ENCODE measurements around the gene ABHD17B. TPM values are rescaled to one million over a fixed set of nuclear protein-coding genes. Genes with fewer than 3 reads are reported as not detected.

Gene ABHD17B
- total RNA-seq, 4 donors from 2014 or later = 18.3 to 23.5 (median 19.5) TPM

DNA sequence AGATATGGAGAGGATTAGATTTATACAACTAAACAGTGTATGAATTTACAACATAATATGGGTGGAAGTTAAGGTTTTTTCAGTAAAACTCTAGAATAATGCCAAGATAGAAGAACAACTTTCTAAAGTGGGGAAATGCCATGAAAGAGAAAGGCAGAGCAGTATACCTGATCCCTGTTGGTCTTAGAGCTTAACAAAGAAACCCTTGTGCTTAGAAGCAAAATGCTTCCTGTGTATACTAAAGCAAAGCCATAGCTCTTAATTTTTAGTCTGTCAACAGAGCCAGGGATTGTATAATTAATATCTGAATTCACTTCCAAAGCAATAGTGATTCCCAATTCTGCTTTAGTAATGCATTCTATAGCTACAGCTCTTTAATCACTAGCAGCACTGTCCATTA lies 14.8 kb upstream of the ABHD17B start:
- TF ChIP-seq, protein P1, sequence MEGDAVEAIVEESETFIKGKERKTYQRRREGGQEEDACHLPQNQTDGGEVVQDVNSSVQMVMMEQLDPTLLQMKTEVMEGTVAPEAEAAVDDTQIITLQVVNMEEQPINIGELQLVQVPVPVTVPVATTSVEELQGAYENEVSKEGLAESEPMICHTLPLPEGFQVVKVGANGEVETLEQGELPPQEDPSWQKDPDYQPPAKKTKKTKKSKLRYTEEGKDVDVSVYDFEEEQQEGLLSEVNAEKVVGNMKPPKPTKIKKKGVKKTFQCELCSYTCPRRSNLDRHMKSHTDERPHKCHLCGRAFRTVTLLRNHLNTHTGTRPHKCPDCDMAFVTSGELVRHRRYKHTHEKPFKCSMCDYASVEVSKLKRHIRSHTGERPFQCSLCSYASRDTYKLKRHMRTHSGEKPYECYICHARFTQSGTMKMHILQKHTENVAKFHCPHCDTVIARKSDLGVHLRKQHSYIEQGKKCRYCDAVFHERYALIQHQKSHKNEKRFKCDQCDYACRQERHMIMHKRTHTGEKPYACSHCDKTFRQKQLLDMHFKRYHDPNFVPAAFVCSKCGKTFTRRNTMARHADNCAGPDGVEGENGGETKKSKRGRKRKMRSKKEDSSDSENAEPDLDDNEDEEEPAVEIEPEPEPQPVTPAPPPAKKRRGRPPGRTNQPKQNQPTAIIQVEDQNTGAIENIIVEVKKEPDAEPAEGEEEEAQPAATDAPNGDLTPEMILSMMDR (IDR thresholded peaks at IDR 0.05) = no peak
- no peak for DNase-seq (ENCODE audit: low spot score)

DNA sequence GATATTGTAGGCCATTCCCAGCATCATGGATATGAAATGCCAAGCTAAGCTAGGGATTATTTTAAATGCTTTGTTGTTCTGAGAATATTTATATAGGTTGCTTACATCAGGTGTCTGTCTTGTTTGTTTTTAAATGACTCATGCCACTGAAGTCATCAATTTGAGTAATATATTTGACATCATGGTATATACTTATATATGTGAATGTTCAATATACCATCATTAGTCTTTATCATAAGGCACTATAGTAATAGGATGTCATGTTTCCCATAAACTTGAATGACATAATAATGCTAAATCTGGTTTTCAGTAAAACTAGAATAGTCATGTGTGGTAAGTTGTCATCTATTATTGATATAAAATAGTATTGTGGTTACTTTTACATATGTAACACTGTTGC lies 13.6 kb upstream of the ABHD17B start:
- DNase-seq (ENCODE audit: low spot score) (no peak), ATAC-seq (ENCODE audit: low FRiP score) (no peak)
- TF ChIP-seq, protein P1 (IDR thresholded peaks at IDR 0.05) = no peak

More for the DNA sequence above, 14.8 kb upstream of the ABHD17B start:
- ATAC-seq (ENCODE audit: low FRiP score) = no peak

DNA sequence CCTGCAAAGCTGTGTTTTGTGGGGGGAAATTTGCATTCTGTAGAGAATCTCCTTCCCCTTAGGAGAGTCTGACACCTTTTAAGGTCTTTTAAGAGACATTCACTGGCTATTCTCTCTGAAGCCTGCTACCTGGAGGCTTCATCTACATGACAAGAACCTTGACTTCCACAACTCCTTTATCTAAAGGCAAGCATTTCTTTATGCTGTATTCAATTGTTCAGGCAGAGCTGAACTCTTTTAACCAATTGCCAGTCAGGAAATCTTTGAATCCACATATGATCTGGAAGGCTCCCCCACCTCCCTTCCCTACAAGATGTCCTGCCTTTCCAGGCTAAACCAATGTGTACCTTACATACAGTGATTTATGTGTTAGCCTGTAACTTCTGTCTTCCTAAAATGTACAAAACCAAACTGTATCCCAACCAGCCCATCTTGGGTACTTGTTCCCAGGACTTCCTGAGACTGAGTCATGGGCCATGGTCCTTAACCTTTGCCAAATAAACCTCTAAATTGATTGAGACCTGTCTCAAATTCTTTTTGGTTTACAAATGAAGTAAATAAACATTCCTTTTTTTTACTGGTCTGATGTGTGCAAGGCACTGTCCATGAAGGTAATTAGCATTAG lies 10.3 kb upstream of the ABHD17B start:
- no peak for ATAC-seq (ENCODE audit: low FRiP score)
- TF ChIP-seq, protein P1 (IDR thresholded peaks at IDR 0.05) = no peak
- DNase-seq (ENCODE audit: low spot score) = no peak

DNA sequence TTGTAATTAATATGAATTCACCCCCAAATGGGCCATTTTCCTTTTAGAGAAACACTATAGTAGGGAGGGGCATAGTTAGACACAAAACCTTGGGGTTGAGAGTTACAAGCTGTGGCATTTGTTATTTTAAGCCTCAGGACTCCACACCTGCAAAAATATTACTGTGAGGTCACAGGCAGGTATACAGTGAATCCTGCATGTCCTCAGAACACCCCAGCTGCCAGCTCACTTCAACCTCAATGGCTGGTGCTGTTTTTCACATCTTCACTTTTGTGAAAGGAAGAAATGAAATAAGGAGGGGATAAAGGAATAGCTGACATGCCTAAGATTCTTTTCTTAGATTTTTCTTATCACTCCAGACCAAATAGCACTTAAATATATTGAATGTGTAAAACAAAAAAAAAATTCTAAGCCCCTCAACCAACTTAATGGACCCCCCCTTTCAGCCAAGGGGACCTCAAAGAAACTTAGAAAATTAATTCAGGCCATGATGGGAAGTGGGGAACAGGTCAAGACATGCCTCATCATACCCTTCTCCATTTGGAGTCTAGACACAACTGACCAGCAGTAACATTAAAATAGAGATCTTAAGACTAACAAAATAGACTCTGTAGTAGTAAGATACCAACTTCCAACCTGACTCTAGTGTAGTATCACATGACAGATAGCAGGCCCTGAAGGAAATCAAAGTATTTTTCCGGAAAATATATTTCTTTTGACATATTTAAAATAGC lies 9.6 kb upstream of the ABHD17B start:
- ATAC-seq (ENCODE audit: low FRiP score) = no peak
- TF ChIP-seq, protein P1 (IDR thresholded peaks at IDR 0.05) = no peak
- no peak for DNase-seq (ENCODE audit: low spot score)

DNA sequence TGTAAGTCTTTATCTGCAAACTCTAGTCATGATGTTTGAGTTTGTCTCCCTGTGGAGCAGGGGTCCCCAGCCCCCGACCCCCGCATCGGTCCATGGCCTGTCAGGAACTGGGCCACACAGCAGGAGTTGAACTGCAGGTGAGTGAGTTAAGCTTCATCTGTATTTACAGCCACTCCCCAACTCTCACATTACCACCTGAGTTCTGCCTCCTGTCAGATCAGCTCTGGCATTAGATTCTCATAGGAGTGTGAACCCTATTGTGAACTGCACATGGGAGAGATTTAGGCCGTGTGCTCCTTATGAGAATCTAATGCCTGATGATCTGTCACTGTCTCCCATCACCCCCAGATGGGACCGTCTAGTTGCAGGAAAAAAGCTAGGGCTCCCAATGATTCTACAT lies 7.4 kb upstream of the ABHD17B start:
- DNase-seq (ENCODE audit: low spot score) = no peak
- TF ChIP-seq, protein P1 (IDR thresholded peaks at IDR 0.05) = no peak
- no peak for ATAC-seq (ENCODE audit: low FRiP score)

DNA sequence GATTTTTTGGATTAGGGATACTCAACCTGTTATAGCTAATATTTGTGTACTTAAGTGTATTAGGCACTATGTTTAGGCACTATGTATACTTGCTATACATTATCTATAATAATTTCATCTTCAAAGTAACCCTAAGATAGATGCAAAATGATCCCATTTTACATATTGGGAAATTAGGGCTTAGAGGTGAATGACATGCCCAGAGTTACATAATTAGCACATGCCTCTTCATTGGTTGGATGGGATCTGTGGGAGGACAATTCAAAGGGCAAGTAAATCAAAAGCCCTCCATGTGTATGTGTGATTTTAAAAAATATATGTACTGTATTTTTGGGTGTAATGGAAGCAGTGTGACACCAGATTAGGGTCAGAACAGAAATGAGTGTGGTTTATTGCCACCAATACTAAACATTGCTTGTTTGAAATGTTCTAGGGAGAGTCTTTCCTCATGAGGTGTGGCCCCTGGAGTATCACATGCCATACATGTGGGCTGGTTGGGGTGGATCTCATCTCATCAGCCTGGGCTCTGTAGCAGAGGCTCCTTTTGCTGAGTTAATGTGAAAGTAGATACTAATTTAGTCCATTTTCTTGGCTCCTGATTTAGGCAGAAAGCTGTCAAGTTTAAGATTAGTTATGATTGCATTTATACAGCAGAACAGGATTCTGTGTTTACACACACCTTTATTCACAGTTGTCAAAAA lies 6.0 kb upstream of the ABHD17B start:
- DNase-seq (ENCODE audit: low spot score) = no peak
- no peak for ATAC-seq (ENCODE audit: low FRiP score)
- TF ChIP-seq, protein P1 (IDR thresholded peaks at IDR 0.05) = no peak
